GM10266 (cell line): ENCODE measurements around the gene ALDH5A1.
A peak's percentile ranks its signal among the peaks of the same experiment; 100 is the strongest.

Experiments
- DNase-seq: peaks from one replicate; pipeline ENCODE4 v3.0.0; 2012; ENCODE audit errors: extremely low spot score
- CTCF ChIP-seq: IDR thresholded peaks from 2 replicates; pipeline ENCODE4 v1.5.1; 2012; ENCODE audit warnings: mild to moderate bottlenecking, low read depth; ENCODE audit not compliant: control insufficient read depth, insufficient read depth; ENCODE audit errors: missing control alignments

ALDH5A1 gene

GRCh38 chr6:24484657-24485323 lies 10.0 kb upstream of the ALDH5A1 start:
- TF ChIP-seq CTCF = no peak
- DNase-seq = no peak

GRCh38 chr6:24486065-24486464 lies 8.7 kb upstream of the ALDH5A1 start:
- no peak for TF ChIP-seq CTCF
- no peak for DNase-seq

- no peak for DNase-seq
- no peak for TF ChIP-seq CTCF
Observed at GRCh38 chr6:24489470-24489869, 5.3 kb upstream of the ALDH5A1 start, which contains the start of gene GPLD1. Gene GPLD1 (minus strand): TSS chr6:24489578. CDS start chr6:24489511, 67 bp downstream.

- TF ChIP-seq CTCF = no peak
- no peak for DNase-seq
Observed at GRCh38 chr6:24489881-24490280, 4.9 kb upstream of the ALDH5A1 start.

GRCh38 chr6:24490948-24491347 lies 3.8 kb upstream of the ALDH5A1 start:
- no peak for DNase-seq
- TF ChIP-seq CTCF = no peak

GRCh38 chr6:24492475-24492874 lies 2.3 kb upstream of the ALDH5A1 start:
- peak; percentile 62 for TF ChIP-seq CTCF
- peak; percentile 50 for DNase-seq

GRCh38 chr6:24493945-24494820 lies 586 bp upstream of the ALDH5A1 start:
- peak; percentile 59 for TF ChIP-seq CTCF
- DNase-seq = no peak
